Nephron progenitor cell (in vitro differentiated cells): ENCODE data around the gene CCNH.

Experiments used
- DNase-seq: peaks from one replicate; pipeline ENCODE4 v3.0.0; 2021
- H3K27ac Mint-ChIP-seq: 2 replicates; pipeline ENCODE4 v1.8.0; 2021; ENCODE audit warnings: mild to moderate bottlenecking, moderate library complexity, mixed read lengths
- H3K27me3 Mint-ChIP-seq: 2 replicates; pipeline ENCODE4 v1.8.0; 2021; ENCODE audit warnings: mild to moderate bottlenecking, low read depth, mixed read lengths; ENCODE audit not compliant: poor library complexity
- H3K36me3 Mint-ChIP-seq: 2 replicates; pipeline ENCODE4 v1.8.0; 2021; ENCODE audit warnings: low read depth, mixed read lengths
- H3K4me1 Mint-ChIP-seq: 2 replicates; pipeline ENCODE4 v1.8.0; 2021; ENCODE audit warnings: mixed read lengths
- H3K4me3 Mint-ChIP-seq: 2 replicates; pipeline ENCODE4 v1.8.0; 2021; ENCODE audit warnings: mild to moderate bottlenecking, moderate library complexity, mixed read lengths
- H3K9me3 Mint-ChIP-seq: 2 replicates; pipeline ENCODE4 v1.8.0; 2021; ENCODE audit warnings: mild to moderate bottlenecking, moderate library complexity, mixed read lengths
- CTCF ChIP-seq: fragments of 200-600 bp; sonication (generic); IDR thresholded peaks from 2 replicates; pipeline ENCODE4 v1.5.0; 2021; ENCODE audit warnings: antibody characterized with exemption

Gene CCNH

GRCh38 chr5:87354496-87354895, 58.2 kb downstream of the CCNH start:
- Mint-ChIP-seq H3K4me1 (no peaks in the 10 kb centered on the region), H3K9me3 (peaks cover 6% of the 10 kb centered on the region), H3K27me3 (no peaks in the 10 kb centered on the region), H3K36me3 (peaks cover 67% of the 10 kb centered on the region), H3K27ac (no peak overlapping the region), H3K4me3 (no peak overlapping the region)
- DNase-seq: no peak
- no peak for TF ChIP-seq CTCF

GRCh38 chr5:87347841-87348240, 64.9 kb downstream of the CCNH start:
- no peak for TF ChIP-seq CTCF
- H3K9me3 Mint-ChIP-seq: no peaks in the 10 kb centered on the region
- H3K4me1 Mint-ChIP-seq: no peaks in the 10 kb centered on the region
- H3K27me3 Mint-ChIP-seq: no peaks in the 10 kb centered on the region
- DNase-seq: no peak
- no peak overlapping the region for H3K4me3 Mint-ChIP-seq
- peaks cover 38% of the 10 kb centered on the region for H3K36me3 Mint-ChIP-seq
- H3K27ac Mint-ChIP-seq: no peak overlapping the region

GRCh38 chr5:87347272-87347671, 65.5 kb downstream of the CCNH start:
- no peak for TF ChIP-seq CTCF
- H3K4me3 Mint-ChIP-seq: no peak overlapping the region
- no peaks in the 10 kb centered on the region for H3K4me1 Mint-ChIP-seq
- no peak overlapping the region for H3K27ac Mint-ChIP-seq
- peaks cover 39% of the 10 kb centered on the region for H3K36me3 Mint-ChIP-seq
- DNase-seq: no peak
- no peaks in the 10 kb centered on the region for H3K27me3 Mint-ChIP-seq
- no peaks in the 10 kb centered on the region for H3K9me3 Mint-ChIP-seq
